ENCODE data around the gene LILRA1. TPM values are rescaled to one million over a fixed set of nuclear protein-coding genes. Genes with fewer than 3 reads are reported as not detected.
"Not testable (repeated sequence)": the region's sequence is repeated elsewhere in the genome, so short reads cannot be mapped to it uniquely, and the experiment has no call there.

LILRA1 gene
- total RNA-seq, 2 experiments from 2014 or later = not detected

GRCh38 chr19:54575205-54575604, 18.2 kb upstream of the LILRA1 start:
- POLR2A ChIA-PET, CTCF ChIA-PET: not testable (repeated sequence)

- ChIA-PET POLR2A (no interaction called here), CTCF (interaction anchor here (0.6 kb wide), 1 partner anchor 429 kb away, joined by 4 read pairs; no protein-coding TSS in a partner anchor)
Observed at GRCh38 chr19:54576411-54576976, 16.9 kb upstream of the LILRA1 start.

- POLR2A ChIA-PET = no interaction called here
Observed at GRCh38 chr19:54577334-54577733, 16.1 kb upstream of the LILRA1 start.

GRCh38 chr19:54578268-54578667, 15.2 kb upstream of the LILRA1 start:
- CTCF ChIA-PET, POLR2A ChIA-PET: not testable (repeated sequence)

More at GRCh38 chr19:54577334-54577733, 16.1 kb upstream of the LILRA1 start:
- CTCF ChIA-PET = interaction anchor here (0.6 kb wide), 1 partner anchor 428 kb away, joined by 4 read pairs; no protein-coding TSS in a partner anchor

- CTCF ChIA-PET = no interaction called here
- POLR2A ChIA-PET = no interaction called here
Observed at GRCh38 chr19:54586397-54586796, 7.0 kb upstream of the LILRA1 start.

GRCh38 chr19:54587026-54587425, 6.4 kb upstream of the LILRA1 start:
- CTCF ChIA-PET = no interaction called here
- POLR2A ChIA-PET = no interaction called here

- POLR2A ChIA-PET, CTCF ChIA-PET: not testable (repeated sequence)
Observed at GRCh38 chr19:54593931-54594626, 647 bp downstream of the LILRA1 start.

- POLR2A ChIA-PET = no interaction called here
- CTCF ChIA-PET = no interaction called here
Observed at GRCh38 chr19:54594737-54595136, 1.3 kb downstream of the LILRA1 start.

- CTCF ChIA-PET, POLR2A ChIA-PET: not testable (repeated sequence)
Observed at GRCh38 chr19:54595680-54596436, 2.4 kb downstream of the LILRA1 start.

GRCh38 chr19:54600212-54600611, 6.8 kb downstream of the LILRA1 start:
- CTCF ChIA-PET = no interaction called here
- POLR2A ChIA-PET = no interaction called here

- CTCF ChIA-PET = no interaction called here
- POLR2A ChIA-PET = no interaction called here
Observed at GRCh38 chr19:54606230-54606629, 12.8 kb downstream of the LILRA1 start.

GRCh38 chr19:54606891-54607784, 13.7 kb downstream of the LILRA1 start:
- POLR2A ChIA-PET = no interaction called here
- CTCF ChIA-PET = no interaction called here

- ChIA-PET POLR2A (no interaction called here), CTCF (no interaction called here)
Observed at GRCh38 chr19:54607785-54608150, 14.3 kb downstream of the LILRA1 start.

GRCh38 chr19:54608205-54608604, 14.8 kb downstream of the LILRA1 start:
- ChIA-PET CTCF (no interaction called here), POLR2A (no interaction called here)

- ChIA-PET POLR2A (no interaction called here), CTCF (no interaction called here)
Observed at GRCh38 chr19:54608792-54609191, 15.4 kb downstream of the LILRA1 start.

- ChIA-PET CTCF (no interaction called here), POLR2A (no interaction called here)
Observed at GRCh38 chr19:54609356-54609791, 15.9 kb downstream of the LILRA1 start.

GRCh38 chr19:54612428-54612827, 19.0 kb downstream of the LILRA1 start:
- ChIA-PET POLR2A (no interaction called here), CTCF (no interaction called here)

GRCh38 chr19:54614726-54615125, 21.3 kb downstream of the LILRA1 start:
- POLR2A ChIA-PET = no interaction called here
- CTCF ChIA-PET = no interaction called here

- POLR2A ChIA-PET = no interaction called here
- CTCF ChIA-PET = no interaction called here
Observed at GRCh38 chr19:54616057-54616456, 22.6 kb downstream of the LILRA1 start.

- ChIA-PET POLR2A (no interaction called here), CTCF (no interaction called here)
Observed at GRCh38 chr19:54616821-54617560, 23.6 kb downstream of the LILRA1 start.

All from activated CD8-positive, alpha-beta memory T cell treated with anti-CD3 and anti-CD28 coated beads for 36 hours (primary cell).